ENCODE results near the gene INAVA.

INAVA gene, protein sequence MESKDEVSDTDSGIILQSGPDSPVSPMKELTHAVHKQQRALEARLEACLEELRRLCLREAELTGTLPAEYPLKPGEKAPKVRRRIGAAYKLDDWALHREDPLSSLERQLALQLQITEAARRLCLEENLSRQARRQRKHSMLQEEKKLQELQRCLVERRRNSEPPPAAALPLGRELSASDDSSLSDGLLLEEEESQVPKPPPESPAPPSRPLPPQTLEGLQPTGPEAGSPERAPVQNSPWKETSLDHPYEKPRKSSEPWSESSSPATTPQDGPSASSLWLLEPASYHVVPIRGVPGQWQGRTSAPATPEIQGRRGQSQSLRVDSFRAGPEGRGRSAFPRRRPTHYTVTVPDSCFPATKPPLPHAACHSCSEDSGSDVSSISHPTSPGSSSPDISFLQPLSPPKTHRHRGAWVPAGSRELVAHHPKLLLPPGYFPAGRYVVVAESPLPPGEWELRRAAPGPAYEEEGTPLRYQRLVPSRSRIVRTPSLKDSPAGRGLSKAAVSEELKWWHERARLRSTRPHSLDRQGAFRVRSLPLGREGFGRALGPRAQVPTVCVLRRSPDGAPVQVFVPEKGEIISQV

DNA sequence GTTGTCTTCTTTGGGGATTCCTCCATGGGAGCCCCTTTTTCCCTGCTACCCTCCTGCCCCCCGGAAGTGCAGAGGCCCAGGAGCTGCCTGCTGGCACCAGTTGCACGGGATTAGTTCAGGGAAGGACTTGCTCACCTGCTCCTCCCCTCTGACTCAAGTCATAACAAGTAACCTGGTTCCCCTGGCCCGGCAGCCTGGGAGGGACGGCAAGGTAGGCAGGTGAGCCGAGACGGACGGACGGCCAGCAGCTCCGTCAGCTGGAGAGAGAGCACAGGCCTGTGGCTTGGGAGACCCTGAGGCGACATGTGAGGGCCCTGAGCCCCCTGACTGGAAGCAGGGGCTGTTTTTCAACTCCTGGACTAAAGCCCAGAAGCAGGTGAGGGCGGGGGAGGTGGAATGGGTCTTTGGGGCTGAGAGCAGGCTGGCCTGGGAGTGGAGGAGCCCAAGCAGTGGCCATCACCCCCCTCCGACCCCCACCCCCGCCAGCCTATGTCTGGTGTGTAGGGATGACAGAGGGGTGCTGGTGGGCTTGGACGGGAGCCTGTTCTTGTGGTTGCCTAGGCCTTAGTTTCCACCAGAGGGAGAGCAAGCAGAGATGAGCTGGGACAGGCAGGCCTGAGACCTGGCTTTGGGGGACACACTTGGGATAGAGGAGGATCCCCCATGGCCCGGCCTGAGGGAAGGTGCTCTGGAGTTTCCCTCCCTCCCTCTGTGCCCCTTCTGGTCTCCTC is at the start of gene INAVA:
Gene INAVA, plus strand, starts transcription at position 189 of the 731 bp plus-strand sequence. CDS start 3,501 bp downstream, outside the sequence.
- DNase-seq (ENCODE audit: low read depth), result no peak

DNA sequence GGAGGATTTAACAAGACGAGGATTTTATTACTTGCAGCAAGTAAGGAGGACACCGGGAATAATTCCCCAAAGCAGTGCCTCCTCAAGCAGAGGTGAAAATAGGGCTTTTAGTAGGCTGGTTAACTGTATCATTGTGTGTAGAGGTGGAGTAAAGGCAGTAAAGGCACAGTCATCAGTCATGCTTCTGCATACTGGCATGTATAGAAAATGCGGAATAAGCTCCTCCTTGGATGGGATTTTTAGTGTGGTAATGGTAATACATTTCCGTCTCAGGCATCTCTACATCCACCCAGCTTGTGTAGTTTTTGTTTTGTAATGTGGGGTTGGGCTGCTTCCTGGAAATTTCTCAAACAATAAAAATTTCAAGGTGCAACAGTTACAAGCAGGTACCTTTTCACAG is 49.3 kb upstream of the INAVA start:
- no peak for DNase-seq (ENCODE audit: low read depth)

DNA sequence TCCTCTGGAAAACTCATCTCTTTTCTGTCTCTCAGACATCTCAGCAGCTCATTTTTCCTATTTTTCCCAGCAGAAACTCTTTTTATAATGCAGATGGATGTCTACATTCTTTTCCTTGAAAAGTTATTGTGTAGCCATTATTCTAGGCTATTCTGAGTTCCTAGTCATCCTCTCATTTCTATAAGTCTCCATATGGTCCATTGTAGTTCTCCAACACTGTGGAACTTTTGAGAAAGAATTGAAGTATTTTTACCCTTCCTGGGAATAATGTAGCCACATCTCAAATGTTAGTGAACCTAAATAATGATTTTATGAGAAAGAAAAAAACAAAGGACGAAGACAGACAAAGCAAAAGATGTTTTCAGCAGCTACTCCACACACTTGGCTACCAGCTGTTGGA is 48.3 kb upstream of the INAVA start:
- no peak for DNase-seq (ENCODE audit: low read depth)

DNA sequence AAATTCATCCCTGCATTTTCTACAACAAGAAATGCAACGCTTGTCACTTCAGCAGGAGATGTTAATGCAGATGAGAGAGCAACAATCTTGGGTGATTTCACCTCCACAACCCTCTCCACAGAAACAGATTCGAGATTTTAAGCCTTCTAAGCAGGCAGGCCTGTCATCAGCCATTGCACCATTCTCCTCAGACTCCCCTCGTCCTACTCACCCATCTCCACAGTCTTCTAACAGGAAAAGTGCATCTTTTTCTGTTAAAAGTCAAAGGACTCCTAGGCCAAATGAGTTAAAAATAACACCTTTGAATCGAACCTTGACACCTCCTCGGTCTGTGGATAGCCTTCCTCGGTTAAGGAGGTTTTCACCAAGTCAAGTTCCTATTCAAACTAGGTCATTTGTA is 45.3 kb upstream of the INAVA start:
- no peak for DNase-seq (ENCODE audit: low read depth)

DNA sequence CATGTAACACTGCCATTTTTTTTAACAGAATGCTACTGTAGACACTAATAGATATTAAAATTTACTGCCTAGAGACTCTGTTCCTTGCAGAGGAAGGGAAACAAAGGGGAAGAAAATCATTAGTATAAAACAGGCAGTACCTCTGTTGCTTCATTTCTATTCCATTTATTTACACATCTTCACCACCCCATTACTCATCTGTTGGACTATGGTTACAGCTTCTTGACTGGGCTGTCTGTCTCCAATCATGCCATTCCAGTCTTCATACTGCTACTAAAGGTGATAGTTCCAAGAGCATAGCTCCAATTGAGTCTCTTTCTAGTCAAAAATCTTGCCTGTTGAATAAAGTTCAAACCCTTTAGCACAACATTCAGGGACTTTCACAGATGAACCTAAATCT is 44.1 kb upstream of the INAVA start:
- no peak for DNase-seq (ENCODE audit: low read depth)

DNA sequence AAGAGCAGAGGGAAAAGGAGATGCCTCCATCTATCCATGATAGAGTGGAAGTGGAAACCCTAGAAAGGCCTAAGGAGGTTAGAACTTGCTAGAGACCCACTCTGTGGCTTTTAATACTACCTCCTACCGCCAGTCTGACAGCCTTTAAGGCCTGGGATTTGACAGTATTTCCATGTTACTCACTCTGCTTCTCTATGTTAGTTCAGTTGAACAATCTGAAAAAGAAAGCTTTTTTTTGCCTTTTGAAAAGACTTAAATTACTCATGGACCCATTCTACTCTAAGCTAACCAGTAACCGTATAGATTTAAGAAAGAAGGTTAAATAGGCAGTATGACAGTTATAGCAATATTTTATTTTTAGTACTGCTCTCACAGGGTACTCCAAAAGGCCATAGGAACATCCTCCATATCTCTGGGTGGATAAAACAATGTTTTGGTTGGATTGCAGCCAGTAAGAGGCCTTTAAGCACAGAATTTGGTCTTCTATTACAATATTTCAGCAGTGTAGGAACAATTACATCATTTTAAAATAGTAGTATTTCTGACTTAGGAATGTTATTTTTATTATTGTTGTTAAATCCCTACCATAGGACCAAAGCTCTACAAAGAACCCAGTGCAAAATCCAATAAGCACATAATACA is 37.9 kb upstream of the INAVA start:
- DNase-seq (ENCODE audit: low read depth), result no peak

DNA sequence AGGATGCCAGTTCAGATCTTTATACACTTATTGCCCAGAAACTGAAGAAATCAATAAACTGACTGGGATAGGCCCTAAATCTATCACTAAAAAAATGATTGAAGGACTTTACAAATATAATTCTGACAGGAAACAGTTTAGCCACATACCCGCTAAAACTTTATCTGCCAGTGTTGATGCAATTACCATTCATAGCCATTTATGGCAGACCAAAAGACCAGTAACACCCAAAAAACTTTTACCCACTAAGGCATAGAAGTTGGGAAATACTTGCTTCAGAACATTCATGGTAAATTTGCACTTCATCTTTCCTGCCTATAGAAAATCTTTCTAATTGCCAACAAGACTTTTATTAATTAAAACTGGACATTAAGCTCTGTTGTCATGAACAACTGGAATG is 36.9 kb upstream of the INAVA start:
- DNase-seq (ENCODE audit: low read depth), result no peak

DNA sequence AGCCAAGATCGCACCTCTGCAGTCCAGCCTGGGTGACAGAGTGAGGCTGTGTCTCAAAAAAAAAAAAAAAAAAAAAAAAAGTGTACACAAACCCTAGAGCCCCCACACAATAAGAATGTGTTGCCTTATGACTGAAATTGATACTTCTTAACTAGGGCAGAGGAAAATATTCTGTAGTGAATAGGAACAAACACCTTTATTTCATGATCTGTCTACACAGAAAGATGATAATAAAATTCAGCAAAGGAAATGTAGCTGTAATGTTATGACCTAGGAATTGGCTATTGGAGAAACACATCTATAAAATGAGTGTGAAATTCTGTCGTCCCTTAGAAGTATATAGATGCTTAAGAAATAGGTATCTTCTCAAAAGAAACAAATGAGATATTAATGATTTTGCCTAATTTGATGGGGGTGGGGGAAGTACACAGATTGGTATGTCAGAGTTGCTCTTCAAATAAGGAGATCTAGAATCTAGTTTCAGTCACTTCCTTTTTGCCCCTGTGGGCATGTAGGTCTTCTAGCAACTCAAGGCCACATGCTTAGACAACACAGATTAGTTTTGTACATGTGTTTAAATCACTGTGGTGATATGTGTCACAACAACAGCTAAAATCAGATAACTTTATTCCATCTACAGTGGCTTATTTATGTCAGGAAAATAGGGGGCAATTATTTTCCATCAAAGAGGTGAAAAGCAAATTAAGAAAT is 32.6 kb upstream of the INAVA start:
- DNase-seq (ENCODE audit: low read depth), result no peak

DNA sequence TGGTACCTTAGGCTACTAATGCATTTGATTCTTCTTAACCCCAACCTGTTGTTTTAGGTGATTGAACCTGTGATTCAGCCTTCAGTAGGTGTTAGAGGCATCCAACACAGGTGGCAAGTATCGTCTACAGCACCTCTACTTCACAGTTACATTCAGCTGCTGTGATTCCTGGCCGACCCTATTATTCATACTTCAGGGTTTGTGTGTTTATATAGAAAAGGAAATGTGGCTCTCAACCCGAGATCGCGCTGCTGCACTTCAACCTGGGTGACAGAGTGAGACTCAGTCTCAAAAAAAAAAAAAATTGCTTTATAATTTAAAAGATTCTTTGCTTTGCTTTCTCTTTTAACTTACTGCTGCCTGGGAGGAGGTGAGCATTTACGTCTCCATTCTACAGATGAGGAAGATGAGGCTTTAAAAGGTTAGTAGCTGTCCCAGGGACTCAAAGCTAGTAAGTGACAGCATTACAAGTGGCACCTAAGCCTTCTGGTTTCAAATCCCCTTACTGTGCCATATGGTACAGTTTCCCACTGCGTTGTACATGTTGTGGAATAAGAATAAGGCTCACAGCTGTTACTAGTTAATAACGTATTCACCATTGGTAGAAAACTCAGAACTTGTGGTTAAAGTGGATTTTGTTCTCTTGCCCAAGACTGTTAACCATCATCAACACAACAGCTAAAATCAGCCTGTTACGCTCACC is 31.8 kb upstream of the INAVA start:
- DNase-seq (ENCODE audit: low read depth), result no peak

DNA sequence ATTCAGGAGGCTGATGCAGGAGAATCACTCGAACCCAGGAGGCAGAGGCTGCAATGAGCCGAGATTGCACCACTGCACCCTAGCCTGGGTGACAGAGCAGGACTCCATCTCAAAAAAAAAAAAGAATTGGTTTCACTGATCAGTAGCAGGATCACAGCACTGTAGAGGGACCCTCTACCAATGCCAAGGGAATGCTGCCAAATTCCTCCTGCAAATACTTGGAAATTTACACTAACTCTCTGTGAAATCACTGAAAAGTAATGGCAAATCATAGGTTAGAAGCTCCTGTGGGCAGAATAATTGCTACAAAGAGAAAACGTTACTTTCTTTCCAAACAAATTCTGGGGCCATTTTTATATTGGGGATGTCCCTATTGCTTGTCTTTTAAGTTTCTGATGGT is 28.6 kb upstream of the INAVA start:
- no peak for DNase-seq (ENCODE audit: low read depth)

DNA sequence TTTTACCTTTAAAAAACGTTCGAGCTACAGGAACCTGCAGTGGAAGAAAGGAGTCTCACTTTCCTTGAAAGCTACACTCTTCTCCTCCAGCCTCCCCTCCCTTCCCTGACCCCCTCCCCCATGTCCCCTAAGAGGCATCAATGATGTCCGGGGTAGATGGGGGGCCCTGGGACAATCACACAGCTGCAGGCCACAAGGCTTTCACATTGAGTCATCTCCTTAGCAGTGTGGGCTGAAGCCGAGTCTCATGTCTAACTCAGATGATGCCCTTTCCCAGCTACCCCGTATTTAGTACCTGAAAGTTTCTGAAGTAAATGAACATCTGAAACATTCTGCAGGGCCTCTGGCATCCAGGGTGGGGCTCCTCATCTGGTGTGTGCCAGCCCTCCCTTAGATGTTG is 28.2 kb upstream of the INAVA start:
- no peak for DNase-seq (ENCODE audit: low read depth)

DNA sequence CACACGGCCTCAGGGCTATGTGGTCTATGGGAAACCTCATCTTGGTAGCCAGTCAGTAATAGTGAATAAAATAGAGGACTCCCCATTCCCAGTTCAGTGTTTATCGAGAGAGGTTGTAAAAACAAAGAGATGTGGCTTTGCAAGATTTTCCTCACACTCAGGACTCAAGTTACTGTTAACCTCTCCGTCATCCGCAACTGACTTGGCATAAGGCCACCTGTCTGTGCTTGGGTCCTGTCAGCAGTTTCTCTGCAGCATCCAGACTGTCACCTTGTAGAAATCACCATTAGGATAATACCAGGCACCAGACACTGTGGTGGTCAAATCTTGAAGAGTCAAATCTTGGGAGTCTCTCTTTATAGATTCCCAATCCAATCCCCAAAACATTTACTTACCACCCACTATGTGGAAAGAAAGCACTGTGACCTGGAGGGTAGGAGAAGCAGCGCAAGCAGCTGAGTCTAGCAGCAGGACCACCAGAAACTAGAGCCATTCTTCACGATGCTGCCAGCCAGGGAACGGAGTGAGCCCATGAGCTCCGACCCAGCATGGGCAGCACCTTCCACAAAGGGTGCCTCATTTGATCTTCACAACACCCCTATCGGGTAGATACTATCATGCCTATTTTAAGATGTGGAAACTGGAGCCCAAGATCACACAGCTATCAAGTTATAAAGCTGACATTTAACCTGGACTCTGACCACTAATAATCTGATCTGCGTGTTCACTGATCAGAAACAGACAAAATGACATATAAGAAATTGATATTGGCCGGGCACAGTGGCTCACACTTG is 27.5 kb upstream of the INAVA start:
- no peak for DNase-seq (ENCODE audit: low read depth)

DNA sequence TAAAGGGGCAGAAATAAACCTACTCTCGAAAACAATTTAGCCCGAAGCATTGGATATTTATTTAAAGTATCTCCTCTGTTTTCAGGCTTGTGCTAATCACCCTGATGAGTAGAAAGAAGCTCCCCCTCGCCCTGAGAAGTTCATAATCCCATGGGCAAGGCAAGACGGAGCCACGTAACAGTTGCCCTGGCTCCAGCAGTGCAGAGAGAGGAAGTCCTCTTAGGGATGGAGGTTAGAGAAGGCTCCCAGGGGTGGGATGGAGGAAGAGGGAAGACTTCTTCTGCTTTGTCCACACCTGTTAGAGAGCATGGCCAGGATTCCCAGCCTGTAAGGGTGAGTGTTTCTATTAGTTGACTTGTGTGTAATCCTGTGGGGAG is 25.3 kb upstream of the INAVA start:
- no peak for DNase-seq (ENCODE audit: low read depth)

DNA sequence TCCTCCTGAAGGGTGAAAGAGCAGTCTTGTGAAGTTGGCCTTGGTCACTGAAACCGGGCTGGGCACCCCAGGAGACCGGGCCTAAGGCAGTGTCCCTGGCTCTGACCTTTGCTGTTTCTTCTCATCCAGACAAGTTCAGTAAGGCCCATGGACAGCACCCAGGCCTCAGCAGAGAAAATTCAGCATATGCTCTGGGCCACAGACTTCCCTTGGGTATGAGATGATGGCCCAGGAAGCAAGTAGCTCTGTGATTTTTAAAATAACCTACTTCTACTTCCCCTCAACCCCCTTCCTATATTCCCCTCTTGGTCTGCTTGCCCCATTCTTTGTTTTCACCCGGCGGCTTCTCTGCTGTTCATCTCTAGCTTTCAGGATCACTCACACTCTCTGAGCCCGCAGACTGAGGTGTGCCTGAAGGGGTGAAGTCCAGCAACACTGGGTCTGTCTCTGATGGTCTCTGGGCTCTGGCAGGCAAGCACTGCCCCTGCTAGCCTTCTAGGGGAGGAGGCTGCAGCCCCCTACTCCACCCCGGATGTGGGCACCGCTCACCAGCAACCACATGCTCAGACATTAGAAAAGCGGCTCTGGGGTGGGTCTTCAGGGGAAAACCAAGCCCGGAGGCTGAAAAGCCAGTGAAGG is 24.8 kb upstream of the INAVA start:
- DNase-seq (ENCODE audit: low read depth), result no peak

DNA sequence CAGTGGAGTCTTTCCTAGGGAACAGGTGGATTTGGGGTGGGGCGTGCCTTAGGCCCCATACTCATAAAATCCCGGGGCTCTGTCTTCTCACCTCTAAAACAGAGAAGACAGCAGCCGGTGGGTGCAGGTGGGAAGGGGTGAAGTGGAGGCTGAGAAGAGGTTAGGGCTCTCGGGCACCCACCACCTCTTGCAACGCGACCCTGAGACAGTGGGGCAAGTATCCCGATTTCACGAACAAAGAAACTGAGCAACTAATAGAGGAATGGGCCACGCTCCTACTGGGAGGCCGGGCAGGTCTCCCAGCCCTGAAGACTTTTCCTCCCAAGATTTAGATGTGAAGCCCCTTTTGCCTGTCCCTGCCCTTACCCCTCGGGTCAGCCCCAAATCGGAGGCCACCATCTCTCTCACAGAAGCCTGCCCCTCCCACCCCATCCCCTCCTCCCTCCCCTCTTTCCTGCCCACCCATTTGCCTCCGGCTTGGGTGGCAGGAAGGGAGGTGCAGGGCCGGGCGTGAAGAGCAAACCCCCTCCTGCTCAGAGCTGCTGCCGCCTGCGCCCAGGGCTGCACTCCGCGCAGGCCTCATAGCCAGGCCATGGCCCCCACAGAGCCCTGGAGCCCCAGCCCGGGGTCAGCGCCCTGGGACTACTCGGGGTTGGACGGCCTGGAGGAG is 22.1 kb upstream of the INAVA start, which contains the start of gene GPR25:
Gene GPR25, plus strand, starts transcription at position 536 of the 670 bp plus-strand sequence. Its CDS starts 57 bp downstream, at position 593.
- no peak for DNase-seq (ENCODE audit: low read depth)

DNA sequence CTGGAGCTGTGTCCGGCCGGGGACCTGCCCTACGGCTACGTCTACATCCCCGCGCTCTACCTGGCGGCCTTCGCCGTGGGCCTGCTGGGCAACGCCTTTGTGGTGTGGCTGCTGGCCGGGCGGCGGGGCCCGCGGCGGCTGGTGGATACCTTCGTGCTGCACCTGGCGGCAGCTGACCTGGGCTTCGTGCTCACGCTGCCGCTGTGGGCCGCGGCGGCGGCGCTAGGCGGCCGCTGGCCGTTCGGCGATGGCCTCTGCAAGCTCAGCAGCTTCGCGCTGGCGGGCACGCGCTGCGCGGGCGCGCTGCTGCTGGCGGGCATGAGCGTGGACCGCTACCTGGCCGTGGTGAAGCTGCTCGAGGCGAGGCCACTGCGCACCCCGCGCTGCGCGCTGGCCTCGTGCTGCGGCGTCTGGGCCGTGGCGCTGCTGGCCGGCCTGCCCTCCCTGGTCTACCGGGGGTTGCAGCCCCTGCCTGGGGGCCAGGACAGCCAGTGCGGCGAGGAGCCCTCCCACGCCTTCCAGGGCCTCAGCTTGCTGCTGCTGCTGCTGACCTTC is 21.5 kb upstream of the INAVA start:
- DNase-seq (ENCODE audit: low read depth), result no peak

DNA sequence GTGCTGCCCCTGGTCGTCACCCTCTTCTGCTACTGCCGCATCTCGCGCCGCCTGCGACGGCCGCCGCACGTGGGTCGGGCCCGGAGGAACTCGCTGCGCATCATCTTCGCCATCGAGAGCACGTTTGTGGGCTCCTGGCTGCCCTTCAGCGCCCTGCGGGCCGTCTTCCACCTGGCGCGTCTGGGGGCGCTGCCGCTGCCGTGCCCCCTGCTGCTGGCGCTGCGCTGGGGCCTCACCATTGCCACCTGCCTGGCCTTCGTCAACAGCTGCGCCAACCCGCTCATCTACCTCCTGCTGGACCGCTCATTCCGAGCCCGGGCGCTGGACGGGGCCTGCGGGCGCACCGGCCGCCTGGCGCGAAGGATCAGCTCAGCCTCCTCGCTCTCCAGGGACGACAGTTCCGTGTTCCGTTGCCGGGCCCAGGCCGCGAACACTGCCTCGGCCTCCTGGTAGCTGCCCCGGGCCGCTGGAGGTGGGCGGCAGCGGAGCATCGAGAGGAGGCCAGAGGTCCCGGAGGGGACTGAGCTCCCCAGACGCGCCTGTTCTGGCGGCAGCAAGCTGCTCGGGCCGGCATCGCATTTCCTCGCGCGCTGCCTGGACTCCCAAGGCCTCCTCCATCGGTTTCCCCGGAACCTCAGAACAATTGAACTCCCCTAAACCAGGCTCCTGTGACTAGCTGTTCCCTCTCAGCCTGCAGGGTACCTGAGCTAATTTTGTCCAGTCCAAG is 20.9 kb upstream of the INAVA start:
- DNase-seq (ENCODE audit: low read depth), result no peak

DNA sequence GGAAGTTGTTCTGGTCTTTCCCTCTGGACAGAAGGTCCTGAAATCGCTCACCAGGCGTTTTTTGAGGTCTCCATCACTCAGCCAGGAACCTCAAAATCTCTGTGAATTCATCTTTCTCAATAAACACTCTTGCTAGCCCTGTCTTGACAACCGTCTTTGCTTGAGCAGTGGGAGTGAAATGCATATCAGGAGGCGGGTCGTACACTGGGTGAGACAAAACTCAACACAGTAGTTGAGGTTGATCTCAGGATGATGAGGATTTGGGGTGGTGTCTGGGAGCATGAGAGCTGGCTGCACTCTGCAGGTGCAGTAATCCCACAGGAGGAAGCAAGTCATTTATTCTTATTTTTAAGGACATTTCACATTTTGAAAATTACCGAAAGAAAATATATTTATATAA is 20.0 kb upstream of the INAVA start:
- DNase-seq (ENCODE audit: low read depth), result no peak

All from stimulated activated CD8-positive, alpha-beta memory T cell treated with anti-CD3 and anti-CD28 coated beads, Interleukin-7, amount 100 ng/mL, for 24 hours (primary cell).